Activated CD4-positive, alpha-beta T cell treated with anti-CD3 and anti-CD28 coated beads, Interleukin-2, amount 50 U/mL, for 16 hours (primary cell): ENCODE results near the gene OTX1.
"Not testable (repeated sequence)": the region's sequence is repeated elsewhere in the genome, so short reads cannot be mapped to it uniquely, and the experiment has no call there.

Source experiments
- DNase-seq: peaks from one replicate; pipeline ENCODE4 v3.0.0-alpha.2; 2020

The OTX1 gene

DNA sequence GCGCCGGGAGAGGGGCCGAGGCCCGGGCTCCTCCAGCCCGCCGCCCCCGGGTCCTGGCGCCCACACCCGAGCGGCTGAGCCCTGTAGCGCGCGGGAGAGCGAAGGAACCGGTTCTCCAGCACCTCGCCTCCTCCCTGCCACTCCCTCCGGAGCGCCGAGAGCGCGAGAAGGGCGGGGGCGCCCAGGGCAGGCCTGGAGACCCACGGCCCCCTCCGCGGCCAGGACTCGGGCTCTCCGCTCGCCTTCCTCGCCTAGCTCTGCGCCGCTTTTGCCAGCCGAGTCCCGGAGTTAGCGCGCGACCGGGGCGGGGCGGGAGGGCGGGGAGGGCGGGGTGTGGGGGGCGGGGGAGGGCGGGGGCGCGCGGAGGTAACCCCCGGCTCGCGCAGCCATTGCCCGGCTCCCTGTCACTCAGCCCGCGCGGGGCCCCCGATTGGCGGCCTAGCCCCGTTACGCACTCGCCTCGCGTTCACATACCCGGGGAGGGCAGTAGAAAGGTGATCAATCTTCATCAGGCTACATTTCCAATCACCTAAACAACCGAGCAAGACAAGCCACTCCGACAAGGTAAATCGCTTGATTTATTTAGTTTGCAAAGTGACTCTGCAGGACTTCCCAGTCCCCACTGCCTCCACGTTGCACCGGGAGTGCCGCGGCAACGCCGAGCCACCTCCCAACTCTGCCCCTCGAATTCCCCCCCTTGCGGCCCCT, at the start of gene OTX1:
Gene OTX1 (plus strand): TSS at position 497 of the 708 bp plus-strand sequence. CDS start 2,161 bp downstream, outside the sequence.
- peak; percentile 78 for DNase-seq

DNA sequence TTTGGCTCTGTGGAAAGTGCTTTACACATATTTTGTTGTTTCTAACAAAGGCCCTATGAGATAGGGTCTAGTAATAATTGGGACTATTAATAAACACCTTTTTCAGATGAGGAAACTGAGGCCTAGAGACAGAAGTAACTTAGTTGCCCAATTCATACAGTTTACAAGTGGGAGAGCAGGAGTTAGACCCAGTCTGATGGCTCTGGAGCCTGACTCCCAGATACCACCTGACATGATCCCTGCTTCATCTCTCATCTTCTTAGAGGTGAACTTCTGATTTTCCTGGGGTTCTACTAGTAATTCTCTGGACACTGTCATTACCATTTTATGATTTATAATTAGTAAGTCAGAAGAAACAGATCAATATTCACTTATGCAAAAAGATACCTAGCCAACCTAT, 49.1 kb upstream of the OTX1 start:
- no peak for DNase-seq

DNA sequence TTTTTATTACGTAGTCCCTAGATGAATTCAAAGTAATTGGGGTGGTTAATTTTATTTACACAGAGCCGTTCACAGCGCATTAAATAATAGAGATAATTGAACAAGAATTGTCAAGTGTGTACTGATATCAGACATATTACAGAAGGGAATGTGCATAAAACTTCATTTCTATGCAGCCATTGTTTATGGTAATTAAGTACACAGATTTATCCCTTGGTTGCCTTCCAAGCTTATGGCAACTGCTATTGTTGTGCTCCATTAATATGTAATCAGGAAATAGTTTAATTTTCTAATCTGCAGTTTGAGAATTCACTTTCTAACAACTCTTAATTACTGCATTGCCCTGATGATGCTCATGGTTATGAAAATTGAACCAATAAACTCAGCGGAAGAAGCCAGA, 47.3 kb upstream of the OTX1 start:
- DNase-seq, result no peak

DNA sequence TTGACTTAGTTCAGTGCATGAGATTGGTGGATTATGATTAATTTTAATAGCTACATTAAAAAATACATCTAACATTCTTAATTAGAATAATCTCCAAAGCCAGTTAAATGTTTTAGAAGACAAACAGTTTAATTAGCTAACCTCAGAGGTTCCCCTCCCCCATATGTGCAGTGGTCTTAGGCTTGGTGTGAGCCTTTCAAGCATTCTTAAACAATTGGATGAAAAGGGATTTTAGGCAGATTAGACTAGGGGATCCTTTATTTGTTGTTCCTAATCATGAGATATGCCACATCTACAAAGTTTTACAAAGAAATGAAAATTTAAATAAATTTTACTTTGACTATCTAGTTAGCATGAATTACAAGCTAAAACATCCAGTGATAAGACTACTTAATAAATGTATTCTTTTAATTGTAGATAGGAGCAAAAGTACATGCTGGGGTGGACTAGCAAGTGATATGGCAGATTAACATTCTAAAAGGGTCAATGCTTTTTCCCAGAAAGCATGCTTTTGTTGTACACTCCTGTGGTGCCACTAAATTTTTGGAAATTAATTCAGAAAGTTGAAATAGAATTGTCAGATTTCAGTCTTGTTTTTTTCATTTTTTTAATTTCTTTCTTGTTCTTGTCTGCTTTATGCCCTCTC, 42.7 kb upstream of the OTX1 start:
- no peak for DNase-seq

DNA sequence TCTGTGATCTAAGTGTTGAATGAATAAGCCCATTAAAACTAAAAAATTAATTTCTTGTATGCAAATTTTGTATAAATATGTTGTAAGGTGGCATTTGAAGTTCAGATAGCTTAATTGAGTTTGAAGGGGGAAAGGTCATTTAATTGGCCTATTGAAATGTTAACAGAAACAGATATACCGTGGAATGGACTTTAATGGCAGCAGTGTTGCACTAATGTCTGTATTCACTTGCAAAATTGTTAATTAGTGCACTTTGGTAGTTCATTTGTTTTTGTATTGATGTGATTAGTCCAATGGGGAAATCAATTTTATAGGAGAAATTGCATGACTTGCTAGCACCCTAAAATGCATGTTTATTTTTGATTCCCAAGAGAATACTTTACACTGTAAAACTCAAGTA, 41.8 kb upstream of the OTX1 start:
- DNase-seq, result no peak

DNA sequence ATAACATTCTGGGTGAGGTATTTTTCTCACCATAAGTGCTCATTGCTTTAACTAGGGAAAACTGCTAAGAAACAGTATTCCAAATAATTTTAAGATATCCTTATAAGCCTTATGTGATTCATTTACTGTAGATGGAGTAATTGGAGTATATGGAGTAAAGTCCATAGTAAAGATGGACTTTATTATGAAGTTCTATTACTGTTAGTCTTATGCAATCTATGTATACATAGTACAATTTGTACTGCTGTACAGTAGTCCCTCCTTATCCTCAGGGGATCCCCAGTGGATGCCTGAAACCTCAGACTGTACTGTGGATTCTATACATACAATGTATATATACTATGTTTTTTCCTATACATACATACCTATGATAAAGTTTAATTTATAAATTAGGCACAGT, 41.1 kb upstream of the OTX1 start:
- DNase-seq, result no peak

DNA sequence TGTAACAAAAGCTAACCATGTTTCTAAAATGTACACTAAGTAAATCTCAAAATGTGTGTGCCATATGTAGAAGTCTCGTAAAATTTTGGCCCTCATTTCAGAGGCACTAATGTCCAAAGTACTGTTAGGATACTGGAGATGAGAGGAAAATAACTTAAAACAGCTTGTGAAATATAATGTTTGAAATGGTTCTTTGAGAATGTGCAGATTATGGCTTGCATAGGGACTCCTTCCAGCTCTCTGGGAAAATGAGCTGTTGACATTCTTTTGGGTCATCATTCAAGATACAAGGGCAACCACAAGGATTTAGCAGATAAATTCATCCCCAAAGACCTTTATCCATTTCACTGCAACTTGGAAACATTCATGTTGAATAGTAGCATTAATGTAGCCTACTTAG, 38.1 kb upstream of the OTX1 start:
- no peak for DNase-seq

DNA sequence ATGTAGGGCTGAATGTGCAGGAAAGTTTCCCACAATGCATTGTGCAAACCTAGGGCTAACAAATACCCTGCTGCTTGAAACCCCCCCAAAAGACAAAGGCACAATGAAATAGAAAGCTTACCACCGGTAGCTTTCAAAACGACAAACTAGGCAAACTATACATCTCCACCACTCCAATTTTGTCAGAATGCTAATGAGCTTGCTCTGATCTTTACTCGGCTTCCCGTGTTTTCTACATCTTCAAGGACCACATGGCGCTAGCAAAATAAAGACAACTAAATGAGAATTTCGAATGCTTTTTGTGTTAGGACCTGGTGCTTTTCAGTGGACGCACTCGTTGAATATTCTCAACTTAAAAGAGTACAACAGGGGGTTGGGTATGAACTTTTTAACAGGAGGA, 37.2 kb upstream of the OTX1 start:
- no peak for DNase-seq

DNA sequence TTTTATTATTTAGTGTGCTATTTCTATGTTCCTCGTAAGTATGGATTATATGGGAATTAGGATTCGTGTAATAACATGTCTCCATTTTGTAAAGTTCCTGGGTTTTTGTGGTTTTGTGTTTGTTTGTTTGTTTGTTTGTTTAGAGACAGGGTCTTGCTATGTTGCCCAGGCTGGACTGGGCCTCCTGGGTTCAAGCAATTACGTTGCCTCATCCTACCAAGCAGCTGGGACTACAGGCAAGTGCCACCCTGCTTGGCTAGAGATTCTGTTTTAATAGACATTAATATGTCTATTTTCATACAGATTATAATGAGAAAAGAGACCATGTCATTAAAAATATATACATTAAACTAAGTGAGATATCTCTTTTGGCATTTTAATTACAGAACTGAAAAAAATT, 35.2 kb upstream of the OTX1 start:
- DNase-seq, result no peak

DNA sequence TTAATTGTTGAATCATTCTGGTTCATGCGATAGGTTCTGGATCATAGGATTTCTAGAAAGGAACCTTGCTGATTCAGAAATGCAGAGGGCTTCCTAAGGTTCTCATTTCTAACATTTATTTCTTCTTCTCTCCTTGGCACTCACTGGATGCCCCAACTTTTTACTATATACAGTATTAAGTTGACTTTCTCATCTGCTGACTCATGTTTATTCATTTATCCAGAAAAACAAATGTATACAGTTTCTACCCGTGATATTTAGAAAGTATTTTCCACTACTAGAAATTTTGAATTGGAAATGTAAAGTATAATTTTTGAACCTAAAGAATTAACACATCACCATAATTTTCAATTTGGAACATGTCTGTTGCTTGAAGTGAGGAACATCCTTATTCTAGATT, 32.2 kb upstream of the OTX1 start:
- no peak for DNase-seq

DNA sequence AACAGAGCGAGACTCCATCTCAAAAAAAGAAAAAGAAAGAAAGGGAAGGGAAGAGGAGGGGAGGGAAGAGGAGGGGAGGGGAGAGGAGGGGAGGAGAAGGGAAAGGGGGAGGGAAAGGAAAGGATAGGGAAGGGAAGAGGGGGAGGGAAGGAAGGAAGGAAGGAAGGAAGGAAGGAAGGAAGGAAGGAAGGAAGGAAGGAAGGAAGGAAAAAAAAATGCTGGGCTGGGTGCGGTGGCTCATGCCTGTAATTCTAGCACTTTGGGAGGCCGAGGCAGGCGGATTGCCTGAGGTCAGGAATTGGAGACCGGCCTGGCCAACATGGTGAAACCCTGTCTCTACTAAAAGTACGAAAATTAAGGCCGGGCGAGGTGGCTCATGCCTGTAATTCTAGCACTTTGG, 30.9 kb upstream of the OTX1 start:
- DNase-seq, result not testable (repeated sequence)

DNA sequence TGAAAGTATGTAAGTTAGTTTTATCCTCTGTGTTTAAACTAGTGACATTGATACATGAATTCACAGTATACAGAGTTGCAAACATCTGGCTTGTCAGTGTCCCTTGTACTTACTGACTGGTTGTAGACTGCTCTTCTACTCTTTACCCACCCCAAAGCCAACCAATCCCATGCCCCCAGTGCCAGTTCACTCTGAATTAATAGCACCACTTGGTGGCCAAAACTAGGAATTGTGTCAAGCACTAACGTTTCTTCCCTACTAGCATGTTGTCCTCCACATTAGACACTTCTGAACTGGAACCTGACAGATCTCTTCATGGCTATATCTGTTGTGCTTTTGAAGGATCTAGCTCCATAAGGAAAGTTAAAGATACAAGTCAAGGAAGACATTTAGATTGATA, 27.2 kb upstream of the OTX1 start:
- DNase-seq, result peak; percentile 18

DNA sequence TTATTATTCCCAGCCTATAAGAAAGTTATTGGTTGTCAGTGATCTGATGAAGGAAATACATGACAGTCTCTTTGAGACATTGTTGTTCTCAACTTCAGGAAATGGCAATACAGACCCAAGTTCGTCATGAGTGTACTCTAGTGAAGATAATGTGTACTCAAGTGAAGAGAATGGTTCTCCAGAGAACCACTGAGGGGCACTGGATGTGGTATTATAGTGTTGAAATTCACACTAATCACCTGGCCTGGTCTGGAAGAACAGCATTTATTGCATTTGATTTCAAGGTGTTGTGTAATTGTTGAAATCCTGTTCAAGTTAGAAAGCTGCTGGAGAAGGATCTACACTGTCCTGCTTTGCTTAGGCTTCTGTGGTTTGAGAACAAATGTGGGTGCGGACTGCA, 23.4 kb upstream of the OTX1 start:
- DNase-seq, result no peak

DNA sequence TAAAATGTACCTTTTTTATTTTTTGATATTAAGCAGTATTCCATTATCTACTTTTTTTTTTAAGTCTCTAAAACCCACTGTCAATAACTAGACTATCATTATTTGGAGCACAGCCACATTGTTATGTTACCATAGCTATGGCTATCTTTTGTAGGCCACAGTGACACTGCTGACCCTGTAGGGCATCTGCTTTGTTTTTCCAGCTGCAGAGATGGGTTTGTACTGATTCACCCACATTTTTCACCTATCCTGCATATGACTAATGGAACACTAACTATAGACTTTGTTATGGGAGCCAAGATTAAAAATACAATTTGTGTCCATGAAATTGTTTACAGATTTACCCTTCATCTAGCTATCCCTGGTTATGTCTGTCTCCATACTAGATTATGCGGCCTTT, 21.6 kb upstream of the OTX1 start:
- DNase-seq, result no peak

DNA sequence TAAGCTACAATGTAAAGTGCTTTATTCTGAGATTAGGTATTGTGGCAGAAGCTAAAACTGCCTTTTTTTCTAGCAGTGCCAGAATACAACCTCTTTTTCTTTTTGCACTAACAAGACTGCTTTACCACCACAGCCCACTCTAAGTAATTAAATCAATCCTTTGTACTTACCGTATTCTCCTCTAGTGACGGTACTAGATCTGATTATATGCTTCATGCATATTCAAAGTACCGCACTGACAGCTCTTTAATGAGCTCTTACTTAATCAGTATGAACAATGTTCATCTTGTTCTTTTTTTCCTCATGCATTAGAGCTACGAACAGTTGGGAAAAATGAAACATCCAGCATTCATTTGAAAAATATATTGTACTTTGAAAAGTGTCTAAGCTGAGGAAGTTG, 16.1 kb upstream of the OTX1 start:
- no peak for DNase-seq

DNA sequence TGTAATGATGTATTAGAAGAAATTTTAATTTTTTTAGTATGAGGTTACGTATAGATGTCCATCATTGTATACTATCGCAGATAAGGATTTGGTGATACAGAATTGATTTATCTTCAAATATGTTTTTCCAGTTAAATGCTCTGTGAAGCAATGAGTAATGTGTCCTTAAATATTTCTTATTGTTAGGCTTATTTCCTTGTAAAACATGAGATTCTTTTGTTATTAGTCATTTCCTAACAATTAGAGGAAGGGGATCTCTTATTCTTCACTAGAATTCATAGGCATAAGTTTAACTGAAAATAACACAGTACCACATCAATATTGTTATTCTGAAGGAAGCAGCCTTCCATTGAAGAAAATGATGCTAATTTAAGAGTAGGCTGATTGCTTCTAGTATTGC, 15.5 kb upstream of the OTX1 start:
- DNase-seq, result no peak

DNA sequence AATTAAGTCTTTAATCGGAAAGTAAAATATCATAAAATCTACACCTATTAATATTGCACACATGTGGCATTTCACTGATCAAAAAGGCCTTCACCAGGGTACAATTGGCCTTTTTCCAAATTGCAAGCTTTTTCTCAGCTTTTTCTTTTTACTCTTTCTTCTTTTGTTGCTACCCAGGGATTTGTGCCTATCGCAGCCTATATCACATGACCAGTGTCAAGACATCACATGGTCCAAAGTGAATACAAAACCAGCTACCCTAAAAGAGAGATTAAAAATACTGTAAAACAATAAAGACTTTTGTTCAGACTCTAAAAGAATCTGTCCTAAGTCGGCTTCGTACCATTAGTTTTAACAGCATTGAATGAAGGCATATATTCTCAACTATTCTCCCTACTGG, 15.0 kb upstream of the OTX1 start:
- DNase-seq, result no peak

DNA sequence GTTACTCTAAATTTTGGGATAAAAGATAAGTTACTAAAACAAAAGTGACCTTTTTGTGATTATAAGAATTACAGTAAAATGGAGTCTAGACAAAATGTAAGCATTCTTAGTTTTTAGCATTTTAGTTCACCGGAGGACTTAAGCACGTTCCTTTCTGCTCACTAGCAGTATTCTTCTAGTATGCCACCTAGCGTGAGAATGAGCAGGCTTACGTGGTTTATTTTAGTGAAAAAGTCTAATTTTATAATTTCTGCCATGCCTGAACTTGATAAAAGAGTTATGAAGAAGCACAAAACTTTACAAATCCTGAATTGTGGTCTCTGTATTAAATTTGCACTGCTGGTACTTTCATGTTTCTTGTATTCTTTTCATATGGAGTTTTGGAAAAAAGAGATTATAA, 12.6 kb upstream of the OTX1 start:
- no peak for DNase-seq

DNA sequence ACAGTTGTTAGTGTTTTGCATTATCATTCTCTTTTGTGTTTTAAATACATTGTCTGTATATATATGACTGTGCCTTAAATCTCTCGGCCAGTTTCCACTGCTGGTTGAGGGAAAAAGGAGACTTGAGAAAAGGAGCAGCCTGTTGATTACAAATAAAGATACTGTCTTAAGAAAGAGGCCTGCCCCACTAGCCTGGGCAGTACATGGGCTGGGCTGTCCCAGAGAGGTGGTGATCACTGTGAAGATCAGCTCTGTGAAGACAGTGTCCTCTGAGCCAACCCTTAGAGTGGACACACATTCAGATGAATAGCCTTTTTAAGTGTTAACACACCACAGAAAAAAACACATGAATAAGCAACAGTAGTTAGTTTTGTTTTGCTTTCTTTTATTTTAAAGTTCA, 10.0 kb upstream of the OTX1 start:
- no peak for DNase-seq

DNA sequence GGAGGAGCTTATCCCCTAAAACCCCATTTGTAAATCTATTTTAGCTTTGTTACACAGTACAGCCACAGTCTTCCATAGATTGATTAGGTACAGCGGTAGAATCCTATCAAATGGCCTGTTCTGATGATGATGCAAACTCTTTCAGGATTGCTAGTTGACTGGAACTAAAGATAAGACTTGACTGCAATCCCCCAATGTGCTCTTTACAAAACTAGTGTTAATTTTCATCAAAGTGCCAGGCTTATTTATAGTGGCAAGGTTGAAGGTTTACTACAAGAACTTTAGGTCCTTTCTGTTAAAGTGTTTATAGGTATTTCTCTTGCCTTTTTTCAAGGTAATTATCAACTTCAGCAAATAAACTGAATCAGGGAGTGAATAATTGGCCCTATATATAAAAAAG, 9.0 kb upstream of the OTX1 start:
- no peak for DNase-seq

DNA sequence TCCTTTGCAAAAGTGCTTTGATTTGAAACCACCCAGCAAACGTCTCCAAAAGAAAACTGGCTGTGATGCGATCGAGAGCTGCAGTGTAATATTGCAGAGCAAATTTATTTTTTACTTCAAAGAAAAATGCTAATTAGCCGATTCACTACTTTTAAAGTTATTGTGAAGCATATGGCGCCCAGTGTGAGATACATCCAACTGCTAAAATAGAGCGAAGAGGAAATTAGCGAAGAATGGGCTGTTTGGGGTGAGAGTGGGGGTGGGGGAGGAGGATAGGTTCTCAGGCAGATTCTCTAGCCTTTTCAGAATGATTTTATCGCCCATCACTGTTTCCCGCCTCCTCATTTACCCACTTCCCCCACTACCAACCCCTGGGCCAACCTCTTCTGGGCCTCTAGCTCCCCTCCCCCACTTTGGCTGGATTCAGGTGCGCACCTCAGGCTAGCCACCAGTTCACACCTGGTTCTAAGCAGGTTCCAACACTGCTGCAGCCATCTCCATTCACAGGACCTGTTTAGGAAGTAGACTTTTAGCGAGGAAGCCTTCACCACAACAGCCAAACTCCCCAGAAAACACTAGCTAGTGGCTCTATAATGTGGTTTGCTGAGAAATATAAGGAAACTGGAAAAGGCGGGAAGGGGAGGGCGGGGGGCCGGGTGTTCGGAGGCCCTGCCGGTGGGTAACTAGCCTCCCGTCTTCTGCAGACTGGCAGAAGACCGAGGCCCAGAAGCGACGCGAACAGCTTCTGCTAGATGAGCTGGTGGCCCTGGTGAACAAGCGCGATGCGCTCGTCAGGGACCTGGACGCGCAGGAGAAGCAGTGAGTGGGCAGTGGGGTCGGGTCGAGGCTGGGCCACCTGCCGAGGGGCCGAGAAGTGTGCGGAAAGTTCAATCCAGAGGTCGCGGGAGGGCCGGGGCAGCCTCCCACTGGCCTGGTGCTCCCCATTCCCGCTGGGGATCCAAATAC, 6.0 kb upstream of the OTX1 start:
- no peak for DNase-seq

DNA sequence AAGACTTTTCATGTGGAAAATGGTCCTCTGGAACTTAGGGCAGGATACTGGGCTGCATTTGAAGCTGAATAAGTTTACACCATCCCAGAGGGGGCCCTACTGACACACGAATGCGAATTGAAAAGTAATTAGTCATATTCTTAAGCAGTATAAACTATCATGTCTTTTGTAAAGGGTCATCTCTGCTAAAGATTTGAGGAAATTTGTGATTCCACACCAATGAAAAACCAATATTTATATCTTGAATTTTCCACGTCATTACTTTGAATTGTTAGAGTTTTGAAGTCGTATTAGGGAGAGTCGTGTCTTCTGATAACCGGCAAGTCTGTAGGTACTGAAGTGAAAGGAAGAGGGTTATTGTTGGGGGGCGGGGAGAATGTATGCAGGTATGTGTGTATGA, 4.1 kb upstream of the OTX1 start:
- DNase-seq, result no peak

DNA sequence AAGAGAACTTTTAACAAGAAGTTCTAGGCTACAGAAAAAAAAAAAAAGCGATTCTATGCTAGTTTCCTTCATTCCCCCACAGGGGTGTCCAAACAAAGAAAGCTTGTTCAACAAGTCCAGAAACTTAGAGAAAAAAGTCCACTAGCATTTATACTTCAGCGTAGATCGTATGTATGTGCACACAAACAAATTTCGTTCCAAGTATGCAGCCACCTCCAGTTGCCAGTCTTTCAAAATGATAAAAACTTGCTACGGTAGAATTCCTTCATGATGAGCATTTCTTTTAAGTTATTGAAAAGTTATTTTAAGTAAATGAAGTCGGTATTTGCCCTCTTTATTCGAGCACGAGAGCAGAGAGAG, 3.7 kb upstream of the OTX1 start:
- DNase-seq, result no peak
